ENCODE measurements around the gene FAM78A.

FAM78A gene, protein sequence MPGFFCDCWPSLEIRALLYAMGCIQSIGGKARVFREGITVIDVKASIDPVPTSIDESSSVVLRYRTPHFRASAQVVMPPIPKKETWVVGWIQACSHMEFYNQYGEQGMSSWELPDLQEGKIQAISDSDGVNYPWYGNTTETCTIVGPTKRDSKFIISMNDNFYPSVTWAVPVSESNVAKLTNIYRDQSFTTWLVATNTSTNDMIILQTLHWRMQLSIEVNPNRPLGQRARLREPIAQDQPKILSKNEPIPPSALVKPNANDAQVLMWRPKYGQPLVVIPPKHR

GRCh38 chr9:131276094-131276888 lies at the start of gene FAM78A:
Gene FAM78A, minus strand, starts transcription at chr9:131276510. Its CDS starts 331 bp downstream, at chr9:131276179.
- FAIRE-seq: no peak

GRCh38 chr9:131324736-131325679 lies 48.7 kb upstream of the FAM78A start:
- FAIRE-seq: no peak

- FAIRE-seq: no peak
Observed at GRCh38 chr9:131323629-131324028, 47.3 kb upstream of the FAM78A start.

DNA sequence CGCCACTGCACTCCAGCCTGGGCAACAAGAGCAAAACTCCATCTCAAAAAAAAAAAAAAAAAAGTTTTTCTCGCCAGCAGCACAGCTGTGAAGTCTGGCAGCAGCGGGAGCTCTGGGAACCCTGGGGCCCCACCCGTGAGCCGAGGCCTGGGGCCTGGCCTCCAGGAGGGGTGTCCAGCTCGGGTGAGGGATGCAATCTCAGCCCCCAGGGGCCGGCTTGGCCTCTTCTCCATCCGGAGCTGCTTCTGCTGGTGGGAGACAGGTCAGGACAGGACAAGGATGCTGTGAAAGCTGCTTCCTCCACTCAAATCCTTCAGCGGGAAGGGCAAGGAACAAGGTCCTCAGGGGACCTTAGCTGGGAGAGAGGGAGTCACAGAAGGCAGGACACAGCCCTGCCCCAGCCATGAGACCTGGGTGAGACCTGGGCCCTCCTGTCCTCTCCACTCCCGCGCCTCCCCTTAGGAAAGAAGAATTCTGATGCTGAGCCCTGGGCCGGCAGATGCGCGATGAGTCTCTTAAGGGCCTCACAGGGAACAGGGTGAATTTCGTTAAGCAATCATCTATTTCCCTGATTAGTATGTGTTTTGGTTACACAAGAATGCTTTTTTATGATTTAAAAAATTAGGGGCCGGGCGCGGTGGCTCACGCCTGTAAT lies 43.8 kb upstream of the FAM78A start:
- no peak for FAIRE-seq

DNA sequence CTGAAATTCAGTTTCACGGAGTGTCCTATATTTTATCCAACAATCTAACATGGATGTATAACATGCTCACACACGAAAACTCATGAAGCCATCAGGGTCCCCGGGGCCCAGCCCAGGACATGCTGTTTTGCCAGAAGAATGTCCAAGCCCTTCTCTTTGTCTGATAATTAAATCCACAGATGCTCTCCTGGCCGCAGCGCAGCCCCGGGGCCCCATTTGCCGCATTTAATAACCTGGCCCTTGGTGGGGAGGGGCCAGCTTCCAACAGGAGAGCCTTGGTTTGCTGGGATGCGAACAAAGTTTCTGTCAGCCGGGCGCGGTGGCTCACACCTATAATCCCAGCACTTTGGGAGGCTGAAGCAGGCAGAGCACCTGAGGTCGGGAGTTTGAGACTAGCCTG lies 43.2 kb upstream of the FAM78A start:
- no peak for FAIRE-seq

GRCh38 chr9:131318231-131319085 lies 42.1 kb upstream of the FAM78A start:
- no peak for FAIRE-seq

DNA sequence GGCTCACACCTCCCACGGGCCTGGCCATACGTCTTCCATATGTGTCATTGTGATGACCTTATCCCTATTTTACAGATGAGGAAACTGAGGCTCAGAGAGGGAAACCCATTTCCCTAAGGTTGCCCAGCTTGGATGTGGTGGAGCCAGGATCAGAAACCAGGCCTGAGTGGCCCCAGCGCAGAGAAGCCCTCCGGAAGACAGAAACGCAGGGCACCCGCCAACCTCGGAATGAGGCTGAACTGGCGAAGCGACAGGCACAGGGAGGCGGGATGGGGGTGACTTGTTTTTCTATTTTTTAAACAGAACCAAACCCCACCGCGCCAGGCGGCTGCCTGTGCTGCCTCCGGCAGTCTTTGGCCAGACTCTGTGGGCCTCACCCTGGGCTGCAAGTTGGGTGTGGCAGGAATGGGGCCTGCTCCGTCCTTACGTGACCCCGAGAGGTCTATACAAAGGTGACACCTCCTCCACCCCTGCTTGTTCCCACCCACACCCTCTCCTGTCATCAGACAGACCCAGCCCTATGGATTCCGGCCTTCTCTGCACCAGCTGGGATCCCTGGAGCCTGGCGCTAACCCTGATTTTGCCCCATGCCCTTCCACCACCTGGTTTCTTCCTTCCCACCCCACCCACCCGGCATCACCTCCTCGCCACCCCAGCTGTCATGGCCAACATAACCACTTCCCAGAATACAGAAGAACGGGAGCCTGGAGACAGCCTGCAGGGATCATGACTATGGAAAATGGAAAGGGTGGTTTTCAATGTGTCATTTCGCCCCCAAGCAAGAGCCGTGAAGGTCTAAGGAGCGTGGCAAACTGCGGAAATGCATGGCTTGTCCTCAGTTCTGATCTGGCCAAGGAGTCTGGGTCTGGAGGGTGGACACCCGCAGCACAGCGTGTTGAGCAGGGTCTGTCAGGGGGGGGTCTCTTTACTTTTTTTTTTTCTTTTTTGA lies 36.8 kb upstream of the FAM78A start:
- FAIRE-seq: no peak

- FAIRE-seq: no peak
Observed at GRCh38 chr9:131312246-131312645, 35.9 kb upstream of the FAM78A start.

DNA sequence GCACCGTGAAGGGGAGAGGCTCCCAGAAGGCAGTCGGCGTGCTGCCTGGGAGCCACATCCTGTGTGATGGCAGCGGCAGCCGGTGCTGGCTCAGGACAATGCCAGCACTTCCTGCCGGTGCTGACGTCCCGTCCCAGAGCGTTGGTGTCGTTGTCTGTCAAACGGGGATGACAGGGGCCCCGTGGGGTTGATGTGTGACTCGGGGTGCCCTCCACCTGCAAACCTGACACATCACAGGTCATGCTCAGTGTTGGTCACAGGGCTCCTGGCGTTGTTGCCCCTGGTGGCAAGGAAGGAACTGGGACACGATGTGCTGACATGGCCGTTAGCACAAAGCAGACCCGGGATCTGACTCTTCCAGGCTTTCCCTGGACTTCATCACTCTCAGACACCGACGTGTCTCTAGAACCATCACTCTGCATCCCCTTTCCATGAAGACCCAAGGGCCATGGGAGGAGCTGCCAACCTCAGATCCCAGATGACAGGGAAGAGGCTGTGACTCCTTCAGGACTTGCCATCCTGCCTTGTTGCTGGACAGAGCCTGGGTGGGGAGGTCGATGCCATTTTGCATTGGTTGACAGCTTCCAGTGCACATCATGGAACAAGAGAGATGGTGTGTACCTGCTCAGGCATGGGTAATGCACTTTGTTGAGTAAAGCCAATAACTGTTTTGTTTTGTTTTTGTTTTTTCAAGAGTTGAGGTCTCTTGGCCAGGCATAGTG lies 34.7 kb upstream of the FAM78A start:
- no peak for FAIRE-seq

- FAIRE-seq: no peak
Observed at GRCh38 chr9:131309530-131310276, 33.4 kb upstream of the FAM78A start.

- FAIRE-seq: no peak
Observed at GRCh38 chr9:131308906-131309529, 32.7 kb upstream of the FAM78A start.

- no peak for FAIRE-seq
Observed at GRCh38 chr9:131308452-131308851, 32.1 kb upstream of the FAM78A start.

GRCh38 chr9:131307974-131308373 lies 31.7 kb upstream of the FAM78A start:
- no peak for FAIRE-seq

DNA sequence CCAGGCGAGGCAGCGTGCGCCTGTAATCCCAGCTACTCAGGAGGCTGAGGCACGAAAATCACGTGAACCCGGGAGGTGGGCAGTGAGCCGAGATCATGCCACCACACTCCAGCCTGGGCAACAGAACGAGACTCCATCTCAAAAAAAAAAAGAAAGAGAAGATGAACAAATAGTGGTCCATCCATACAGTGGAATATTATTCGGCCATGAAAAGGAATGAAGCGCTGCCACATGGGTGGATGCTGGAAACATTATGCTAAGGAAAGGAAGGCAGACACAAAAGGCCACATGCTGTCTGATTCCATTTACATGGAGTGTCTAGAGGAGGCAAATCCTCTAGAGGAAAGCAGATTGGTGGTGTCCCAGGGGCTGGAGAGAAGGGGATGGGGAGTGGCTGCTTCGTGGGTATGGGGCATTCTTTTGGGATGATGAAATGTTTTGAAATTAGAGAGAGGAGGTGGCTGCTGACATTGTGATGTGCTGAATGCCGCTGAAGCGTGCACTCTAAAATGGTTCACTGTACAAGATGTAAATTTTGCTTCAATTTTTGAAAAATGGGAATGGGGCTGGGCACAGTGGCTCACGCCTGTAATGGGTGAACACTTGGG lies 30.2 kb upstream of the FAM78A start:
- no peak for FAIRE-seq

DNA sequence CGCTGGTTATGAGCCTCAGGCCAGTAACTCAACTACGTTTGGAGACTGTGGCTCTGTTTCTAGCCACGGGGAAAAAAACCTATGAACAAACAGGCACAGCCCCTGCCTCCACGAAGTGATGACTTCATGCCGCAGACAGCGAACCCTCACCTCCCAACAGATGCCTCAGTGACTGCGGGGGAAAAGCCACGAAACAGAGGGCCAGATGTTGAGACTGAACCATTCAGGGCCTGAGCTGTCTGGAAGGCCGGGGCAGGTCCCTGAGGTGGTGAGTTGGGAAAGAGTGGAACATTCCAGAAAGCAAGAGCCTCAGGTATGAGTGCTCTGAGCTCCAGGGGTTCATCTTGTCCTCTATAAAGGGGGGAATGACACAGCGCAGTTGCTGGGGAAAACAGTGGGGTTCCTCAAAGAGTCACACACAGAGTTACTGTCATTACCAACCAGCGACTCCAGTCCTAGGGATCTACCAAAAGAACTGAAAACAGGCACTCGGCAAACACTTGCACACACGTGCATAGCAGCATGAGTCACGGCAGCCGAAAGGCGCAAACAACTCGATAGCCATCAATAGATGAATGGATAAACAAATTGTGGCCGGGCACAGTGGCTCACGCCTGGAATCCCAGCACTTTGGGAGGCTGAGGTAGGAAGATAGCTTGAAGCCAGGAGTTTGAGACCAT lies 28.5 kb upstream of the FAM78A start:
- FAIRE-seq: no peak

- FAIRE-seq: no peak
Observed at GRCh38 chr9:131303381-131304321, 27.3 kb upstream of the FAM78A start.
